Testis (tissue), 3 donors: ENCODE results near the gene SPOCK2. TPM values are rescaled to one million over a fixed set of nuclear protein-coding genes. Genes with fewer than 3 reads are reported as not detected.

Experiments
- DNase-seq: peaks from one replicate; pipeline ENCODE4 v3.0.0-alpha.2; 2019
- H3K27ac ChIP-seq, 2 donors: fragments of 200-600 bp; sonication (generic); one replicate each; pipeline ENCODE4 v1.5.1; 2019
- H3K27me3 ChIP-seq: fragments of 200-600 bp; sonication (generic); one replicate; pipeline ENCODE4 v1.5.1; 2019
- H3K36me3 ChIP-seq: fragments of 200-600 bp; sonication (generic); one replicate; pipeline ENCODE4 v1.5.1; 2017; ENCODE audit warnings: low read depth; ENCODE audit errors: missing control alignments
- H3K4me1 ChIP-seq: fragments of 200-600 bp; sonication (generic); one replicate; pipeline ENCODE4 v1.5.1; 2019
- H3K4me3 ChIP-seq, 2 donors: fragments of 200-600 bp; sonication (generic); one replicate each; pipeline ENCODE4 v1.5.1; 2017 to 2019
- H3K9me3 ChIP-seq: fragments of 200-600 bp; sonication (generic); one replicate; pipeline ENCODE4 v1.5.1; 2017
- CTCF ChIP-seq, 3 experiments: fragments of 450-650 bp in 2 of 3; fragments of 200-600 bp in 1 of 3; sonication (generic) in 1 of 3; IDR thresholded peaks; one replicate each; pipeline ENCODE4 v1.5.1; 2016 to 2019; ENCODE audit warnings: antibody characterized with exemption in 3 of 3, mild to moderate bottlenecking in 2 of 3, moderate library complexity in 1 of 3
- POLR2A ChIP-seq: fragments of 450-650 bp; IDR thresholded peaks from one replicate; pipeline ENCODE4 v1.6.1; 2017; ENCODE audit warnings: antibody characterized with exemption, mild to moderate bottlenecking, moderate library complexity
- WGBS, 2 donors: methylation state at CpG; one replicate each; pipeline ENCODE4 v1.1.5; 2018; 5-methylcytosine and 5-hydroxymethylcytosine counted together
- intact Hi-C: fragments of 100-400 bp; cut with DNase I; formaldehyde crosslinking; loops from one replicate; pipeline ENCODE4 v1.15.1; 2023; ENCODE audit warnings: low total_unique reads
- polyA plus RNA-seq: library from polyadenylated mRNA; stranded (reverse); fragments of 350-450 nt; fragmentation: Illumina TruSeq; extraction: RNeasy Lipid Tissue Mini Kit (QIAGEN cat#74804); gene quantifications from one replicate; pipeline ENCODE4 v1.2.3, GENCODE V29; 2014; ENCODE audit warnings: low read depth, low replicate concordance; ENCODE audit not compliant: insufficient read depth
- total RNA-seq, 2 donors: library from RNA; depleted of rRNA; stranded (reverse); fragments of >200 nt; gene quantifications; one replicate each; pipeline ENCODE4 v1.2.3, GENCODE V29; 2016

The SPOCK2 gene
- total and polyA plus RNA-seq, 3 donors from 2014 or later, result 73.6 to 212 (median 113) TPM

GRCh38 chr10:72056932-72057751 lies 31.2 kb downstream of the SPOCK2 start:
- H3K27me3 ChIP-seq, result no peaks in the 10 kb centered on the region
- no peak overlapping the region for H3K4me3 ChIP-seq
- no peaks in the 10 kb centered on the region for H3K36me3 ChIP-seq
- 83 to 89% methylated on average over 19 to 25 of the region's 25 CpGs for WGBS, 2 donors
- peaks cover 13% of the 10 kb centered on the region for H3K4me1 ChIP-seq
- peak overlapping the region in 1 of 2 donors; percentile 41 for H3K27ac ChIP-seq
- no peak for TF ChIP-seq POLR2A
- no peak for TF ChIP-seq CTCF (IDR thresholded peaks at IDR 0.05)
- no peaks in the 10 kb centered on the region for H3K9me3 ChIP-seq
- intact Hi-C loops, result loop anchor here (10.0 kb wide), 1 partner anchor 158 kb away; the partner anchor contains the start of genes ANAPC16 and ASCC1
- no peak for DNase-seq

GRCh38 chr10:72056113-72056512 lies 32.2 kb downstream of the SPOCK2 start:
- WGBS, 2 donors, result 60 to 83% methylated on average over 5 of the region's 5 CpGs
- TF ChIP-seq POLR2A (no peak), CTCF (IDR thresholded peaks at IDR 0.05) (no peak)
- Histone ChIP-seq H3K4me3 (no peak overlapping the region), H3K27me3 (no peaks in the 10 kb centered on the region), H3K4me1 (peaks cover 13% of the 10 kb centered on the region), H3K27ac (no peak overlapping the region), H3K36me3 (no peaks in the 10 kb centered on the region), H3K9me3 (no peaks in the 10 kb centered on the region)
- intact Hi-C loops, result loop anchor here (10.0 kb wide), 1 partner anchor 159 kb away; the partner anchor contains the start of genes ANAPC16 and ASCC1
- DNase-seq, result peak; percentile 76

- Histone ChIP-seq H3K9me3 (no peaks in the 10 kb centered on the region), H3K27ac (no peak overlapping the region), H3K36me3 (no peaks in the 10 kb centered on the region), H3K4me3 (no peak overlapping the region), H3K27me3 (no peaks in the 10 kb centered on the region), H3K4me1 (peaks cover 13% of the 10 kb centered on the region)
- WGBS, 2 donors, result 80 to 91% methylated on average over 6 to 7 of the region's 7 CpGs
- no peak for DNase-seq
- intact Hi-C loops, result loop anchor here (10.0 kb wide), 1 partner anchor 161 kb away; the partner anchor contains the start of genes ANAPC16 and ASCC1
- TF ChIP-seq CTCF (IDR thresholded peaks at IDR 0.05) (no peak), POLR2A (no peak)
Measured at GRCh38 chr10:72053690-72054089, 34.7 kb downstream of the SPOCK2 start.

GRCh38 chr10:72050873-72051272 lies 37.5 kb downstream of the SPOCK2 start:
- no peak overlapping the region for H3K4me3 ChIP-seq
- peaks cover 7% of the 10 kb centered on the region for H3K4me1 ChIP-seq
- WGBS, 2 donors, result 48 to 83% methylated on average over 3 of the region's 3 CpGs
- no peaks in the 10 kb centered on the region for H3K36me3 ChIP-seq
- intact Hi-C loops, result loop anchor here (10.0 kb wide), 1 partner anchor 164 kb away; the partner anchor contains the start of genes ANAPC16 and ASCC1
- TF ChIP-seq CTCF (IDR thresholded peaks at IDR 0.05), result no peak
- no peak for TF ChIP-seq POLR2A
- DNase-seq, result no peak
- H3K27me3 ChIP-seq, result no peaks in the 10 kb centered on the region
- no peaks in the 10 kb centered on the region for H3K9me3 ChIP-seq
- no peak overlapping the region for H3K27ac ChIP-seq
